Superior temporal gyrus (tissue), 1 donor: ENCODE measurements around the gene ODAD3.
"Not testable (repeated sequence)": the region's sequence is repeated elsewhere in the genome, so short reads cannot be mapped to it uniquely, and the experiment has no call there.

ENCODE experiments used
- DNase-seq: peaks from one replicate; pipeline ENCODE4 v3.0.0-alpha.2; 2016; ENCODE audit errors: extremely low spot score

Gene ODAD3

DNA sequence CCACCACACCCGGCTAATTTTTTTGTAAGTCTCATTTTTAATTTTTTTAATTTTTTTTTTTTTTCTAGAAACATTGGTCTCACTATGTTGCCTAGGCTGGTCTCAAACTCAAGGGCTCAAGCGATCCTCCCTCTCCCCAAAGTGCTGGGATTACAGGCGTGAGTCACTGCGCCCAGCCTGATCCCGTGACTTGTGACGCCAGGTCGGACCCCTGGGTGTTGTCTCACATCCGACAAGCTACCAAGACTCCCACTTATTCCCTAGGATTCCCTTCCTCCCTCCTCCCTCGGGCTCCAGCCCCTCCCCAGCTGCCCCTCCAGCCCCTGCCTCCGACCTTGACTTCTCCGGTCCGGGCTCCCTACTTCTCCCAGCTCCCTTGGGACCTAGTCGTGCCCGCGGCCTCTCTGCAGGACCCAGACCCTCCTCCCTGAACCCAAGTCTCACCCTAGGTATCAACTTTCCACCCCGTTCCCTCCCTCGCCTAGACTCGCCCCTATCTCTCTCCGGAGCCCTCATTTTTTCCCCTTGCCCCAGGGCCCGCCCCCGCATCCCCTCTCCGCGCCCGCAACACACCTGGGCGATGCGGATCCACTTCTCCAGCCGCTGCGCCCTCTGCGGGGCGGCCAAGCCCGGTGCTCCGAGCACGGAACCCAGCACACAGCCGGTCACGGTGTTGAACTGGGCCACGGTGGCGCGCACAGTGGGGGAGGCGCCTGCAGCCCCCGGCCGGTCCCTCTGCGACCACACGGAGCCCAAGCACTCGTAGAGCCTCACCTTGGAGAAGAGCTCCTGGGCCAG, 28.9 kb downstream of the ODAD3 start:
- no peak for DNase-seq

DNA sequence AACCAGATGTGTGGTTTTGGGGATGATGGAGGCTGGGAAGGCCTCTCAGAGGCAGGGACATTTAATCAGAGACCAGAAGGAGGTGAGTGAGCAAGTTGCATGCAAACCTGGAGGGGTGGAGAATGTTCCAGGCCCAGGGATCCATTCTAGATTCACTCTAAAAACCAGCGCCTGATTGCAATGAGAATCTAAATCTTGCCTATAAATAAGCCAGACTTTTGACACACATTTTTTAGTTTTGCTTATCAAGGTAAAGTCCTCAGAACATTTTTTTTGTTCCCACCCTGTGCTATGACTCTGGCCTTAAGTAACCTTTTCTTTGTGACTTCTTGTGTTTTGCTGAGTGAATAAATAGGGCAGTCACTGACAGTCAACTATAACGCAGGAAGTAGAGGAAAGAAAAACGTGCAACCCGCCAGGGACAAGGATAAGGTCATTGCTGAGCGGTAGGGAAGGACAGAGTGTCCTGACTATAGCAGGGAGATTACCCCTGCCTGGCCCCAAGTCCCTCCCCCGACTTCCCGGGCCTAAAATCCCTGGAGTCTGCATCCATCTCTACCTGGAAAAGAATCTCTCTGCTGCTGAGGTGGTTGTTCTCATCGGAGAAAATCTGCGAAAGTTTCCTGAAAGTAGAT, 30.2 kb downstream of the ODAD3 start:
- DNase-seq: no peak

DNA sequence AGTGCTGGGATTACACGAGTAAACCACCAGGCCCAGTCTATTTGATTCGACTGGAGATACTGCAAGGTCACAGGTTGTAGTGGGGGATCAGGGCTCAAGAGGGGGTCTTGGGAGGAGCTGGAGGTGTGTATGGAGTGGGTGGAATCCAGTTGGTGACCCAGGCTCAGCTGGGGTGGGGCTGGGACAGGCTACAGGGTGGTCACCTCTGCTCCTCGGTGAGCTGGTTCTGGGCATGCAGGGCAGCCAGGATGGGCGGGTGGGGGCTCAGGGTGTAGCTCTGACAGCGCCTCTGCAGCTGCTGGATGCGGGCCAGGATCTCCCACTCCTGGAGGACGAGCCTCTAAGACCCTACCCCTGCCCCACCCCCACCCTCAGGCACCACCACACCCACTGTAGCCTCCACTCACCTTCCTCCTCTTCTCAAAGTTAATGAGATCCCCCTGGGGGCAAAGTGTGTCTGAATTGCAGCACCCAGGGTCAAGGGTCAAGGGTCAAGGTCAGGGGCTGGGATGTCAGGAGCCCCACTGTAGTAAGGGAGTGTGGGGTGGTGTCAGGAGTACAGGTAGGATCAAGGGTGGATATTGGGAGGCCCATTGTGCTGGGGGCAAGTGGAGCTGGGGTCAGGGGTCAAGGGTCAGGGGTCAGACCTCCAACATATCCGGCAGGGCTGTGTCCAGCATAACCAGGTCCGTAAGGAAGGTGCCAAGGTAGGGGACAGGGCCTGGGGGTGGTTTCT, 32.9 kb downstream of the ODAD3 start:
- no peak for DNase-seq

DNA sequence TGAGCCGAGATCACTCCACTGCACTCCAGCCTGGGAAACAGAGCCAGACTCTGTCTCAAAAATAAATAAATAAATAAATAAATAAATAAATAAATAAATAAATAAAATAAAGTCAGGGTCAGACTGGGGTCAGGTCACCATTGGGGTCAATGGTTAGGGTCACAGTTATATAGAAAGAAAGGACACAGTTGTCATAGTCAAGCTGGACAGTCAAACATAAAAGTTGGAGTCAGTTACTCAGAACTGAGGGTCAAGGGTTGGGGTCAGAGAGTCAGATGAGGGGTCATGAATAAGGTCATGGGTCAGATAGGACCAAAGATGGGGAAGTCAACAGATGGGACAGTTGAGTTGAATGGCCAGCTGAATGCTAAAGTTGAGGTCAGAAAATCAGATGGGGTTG, 34.1 kb downstream of the ODAD3 start:
- no peak for DNase-seq

DNA sequence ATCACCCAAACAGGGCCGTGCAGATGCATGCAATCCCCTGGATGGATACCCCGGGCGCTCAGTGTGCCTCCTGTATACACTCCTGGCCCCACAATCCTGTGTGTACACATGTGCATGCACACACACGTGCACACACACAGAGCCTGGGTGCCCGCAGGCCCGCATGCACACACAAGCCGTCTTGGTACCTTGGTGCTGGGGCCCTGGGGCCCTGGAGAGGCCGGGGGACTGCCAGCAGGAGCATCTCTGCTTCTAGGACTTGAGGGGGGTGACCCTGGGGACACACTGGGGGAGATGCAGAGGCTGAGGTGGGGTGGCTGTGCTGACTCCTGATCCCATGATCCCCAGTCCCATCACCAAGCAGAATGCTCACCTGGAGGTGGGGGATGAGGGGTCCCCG, 35.3 kb downstream of the ODAD3 start:
- DNase-seq: no peak

DNA sequence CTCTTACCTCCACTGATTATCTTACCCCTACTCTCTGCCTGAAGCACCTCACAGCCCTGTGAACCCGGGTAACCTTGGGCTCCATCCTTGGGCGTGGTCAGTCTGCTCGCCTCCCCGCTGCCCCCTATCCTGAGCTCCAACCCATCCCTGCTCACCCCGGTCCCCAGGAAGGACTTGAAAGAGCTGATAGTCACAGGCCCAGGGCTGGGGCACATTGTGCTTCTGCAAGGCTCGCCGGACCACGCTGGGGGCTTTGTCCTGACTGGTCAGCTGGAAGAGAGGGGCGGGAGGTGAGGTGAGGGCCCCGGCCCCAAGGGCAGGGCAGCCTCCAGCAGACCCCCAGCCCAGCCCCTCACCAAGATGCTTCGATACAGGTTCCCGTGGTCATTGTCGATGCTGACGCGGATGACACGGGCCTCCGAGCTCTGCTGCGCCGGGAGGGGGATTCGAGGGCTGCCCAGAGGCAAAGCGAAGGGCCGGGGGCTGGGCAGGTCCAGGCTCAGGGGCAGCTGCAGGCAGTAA, 37.8 kb downstream of the ODAD3 start:
- DNase-seq: no peak

DNA sequence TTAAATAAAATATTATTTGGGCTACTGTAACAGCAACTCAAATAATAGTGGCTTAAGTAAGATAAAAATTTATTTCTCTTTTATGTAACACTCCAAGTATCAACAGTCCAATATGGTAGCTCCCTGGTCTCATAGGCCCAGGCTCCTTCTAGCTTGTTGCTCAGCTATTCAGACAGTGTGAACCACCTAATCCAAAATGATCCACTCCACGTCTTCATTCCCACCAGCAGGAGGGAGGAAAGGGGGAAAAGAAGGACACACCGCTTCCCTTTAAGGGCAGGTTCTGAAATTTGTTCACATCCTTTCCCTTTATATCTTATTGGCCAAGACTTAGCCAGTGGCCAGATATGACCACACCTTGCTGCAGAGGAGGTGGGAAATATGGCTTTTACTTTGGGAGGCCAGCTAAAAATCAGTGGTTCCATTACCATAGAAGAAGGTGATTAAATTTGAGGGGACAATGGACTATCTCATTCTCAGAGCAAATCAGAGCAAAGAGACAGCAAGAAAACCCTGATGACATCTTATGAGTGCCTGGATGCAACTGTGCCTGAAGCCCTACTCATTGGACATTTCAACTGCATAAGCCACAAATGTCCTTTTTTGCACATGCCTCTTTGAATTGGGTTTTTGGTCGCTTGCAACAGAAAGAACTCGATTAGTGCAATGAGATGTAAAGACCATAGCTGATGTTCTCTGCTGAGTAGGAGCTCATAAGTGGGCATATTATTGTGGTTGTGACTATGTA, 43.8 kb downstream of the ODAD3 start:
- no peak for DNase-seq

DNA sequence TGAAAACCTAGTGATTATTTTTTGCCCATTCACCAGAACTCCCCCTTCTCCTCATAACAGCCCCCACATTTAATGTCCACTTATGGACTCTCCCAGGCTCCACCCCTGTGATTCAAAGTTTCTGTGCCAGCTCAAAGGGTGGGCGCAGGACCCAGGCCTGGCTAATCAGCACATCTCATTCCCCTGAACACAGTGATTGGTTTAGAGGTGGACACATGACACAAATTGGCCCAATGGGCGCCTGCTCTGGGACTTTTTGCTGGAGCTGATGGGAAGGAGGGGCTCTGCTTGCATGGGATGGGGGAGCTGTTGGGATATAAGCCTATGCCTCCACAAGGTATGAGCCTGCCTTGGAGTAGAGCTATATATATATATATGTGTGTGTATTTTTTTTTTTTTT, 44.6 kb downstream of the ODAD3 start:
- DNase-seq: no peak

DNA sequence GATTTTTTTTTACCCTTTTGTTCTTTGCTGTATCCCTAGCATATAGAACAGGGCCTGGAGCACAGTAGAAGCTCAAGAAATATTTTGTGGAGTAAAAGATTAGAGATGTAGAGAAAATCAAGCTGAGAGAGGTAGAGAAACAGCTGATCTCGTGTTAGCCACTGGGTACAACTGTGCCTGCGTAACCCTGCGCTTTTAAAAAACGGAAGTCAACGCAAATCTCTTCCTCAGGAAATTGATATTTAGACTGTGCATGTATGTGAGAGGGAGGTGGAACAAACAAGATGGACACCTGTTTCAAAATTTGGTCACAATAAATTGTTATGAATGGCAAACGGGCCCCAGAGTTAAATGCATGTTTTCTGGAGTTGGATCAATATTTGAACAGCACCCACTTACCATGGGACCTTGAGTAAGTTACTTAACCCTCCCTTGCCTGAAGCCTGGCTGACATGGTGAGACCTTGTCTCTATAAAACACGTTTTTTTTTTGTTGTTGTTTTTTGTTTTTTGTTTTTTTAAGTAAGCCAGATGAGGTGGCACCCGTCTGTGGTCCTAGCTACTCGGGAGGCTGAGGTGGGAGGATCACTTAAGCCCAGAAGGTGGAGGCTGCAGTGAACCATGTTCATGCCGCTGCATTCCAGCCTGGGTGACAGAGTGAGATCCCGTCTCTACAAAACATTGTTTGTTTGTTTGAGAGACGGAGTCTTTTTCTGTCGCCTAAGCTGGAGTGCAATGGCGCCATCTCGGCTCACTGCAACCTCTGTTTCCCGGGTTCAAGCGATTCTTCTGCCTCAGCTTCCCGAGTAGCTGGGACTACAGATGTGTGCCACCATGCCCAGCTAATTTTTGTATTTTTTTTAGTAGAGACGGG, 47.5 kb downstream of the ODAD3 start:
- no peak for DNase-seq

DNA sequence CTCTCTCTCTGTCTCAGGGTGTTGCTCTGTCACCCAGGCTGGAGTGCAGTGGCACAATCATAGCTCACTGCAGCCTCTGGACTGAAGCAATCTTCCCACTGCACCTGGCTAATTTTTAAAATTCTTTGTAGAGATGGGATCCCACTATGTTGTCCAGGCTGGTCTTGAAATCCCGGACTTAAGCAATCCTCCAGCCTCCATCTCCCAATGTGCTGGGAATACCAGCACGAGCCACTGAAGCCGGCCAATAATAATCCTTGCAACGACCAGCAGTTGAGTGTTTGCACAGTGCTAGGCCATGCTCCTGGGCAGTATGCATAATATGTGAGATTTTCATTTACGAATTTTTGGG, 50.2 kb downstream of the ODAD3 start:
- DNase-seq: no peak

DNA sequence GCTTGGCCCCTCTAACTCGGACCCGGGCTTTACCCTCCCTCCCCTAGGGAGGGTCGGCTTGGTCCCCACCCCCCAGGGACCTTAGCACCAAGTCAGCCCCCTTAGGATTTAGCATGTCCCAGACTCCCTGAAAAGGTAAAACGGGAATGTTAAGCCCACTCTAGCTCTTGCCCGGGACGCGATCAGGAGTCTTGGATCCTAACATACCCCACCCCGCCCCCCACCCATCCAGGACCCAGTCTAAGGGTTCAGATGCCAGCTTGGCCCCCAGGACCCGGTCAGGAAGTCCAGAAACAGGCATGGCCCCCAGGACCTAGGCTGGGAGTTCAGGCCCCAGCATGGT, 51.2 kb downstream of the ODAD3 start:
- DNase-seq: no peak

DNA sequence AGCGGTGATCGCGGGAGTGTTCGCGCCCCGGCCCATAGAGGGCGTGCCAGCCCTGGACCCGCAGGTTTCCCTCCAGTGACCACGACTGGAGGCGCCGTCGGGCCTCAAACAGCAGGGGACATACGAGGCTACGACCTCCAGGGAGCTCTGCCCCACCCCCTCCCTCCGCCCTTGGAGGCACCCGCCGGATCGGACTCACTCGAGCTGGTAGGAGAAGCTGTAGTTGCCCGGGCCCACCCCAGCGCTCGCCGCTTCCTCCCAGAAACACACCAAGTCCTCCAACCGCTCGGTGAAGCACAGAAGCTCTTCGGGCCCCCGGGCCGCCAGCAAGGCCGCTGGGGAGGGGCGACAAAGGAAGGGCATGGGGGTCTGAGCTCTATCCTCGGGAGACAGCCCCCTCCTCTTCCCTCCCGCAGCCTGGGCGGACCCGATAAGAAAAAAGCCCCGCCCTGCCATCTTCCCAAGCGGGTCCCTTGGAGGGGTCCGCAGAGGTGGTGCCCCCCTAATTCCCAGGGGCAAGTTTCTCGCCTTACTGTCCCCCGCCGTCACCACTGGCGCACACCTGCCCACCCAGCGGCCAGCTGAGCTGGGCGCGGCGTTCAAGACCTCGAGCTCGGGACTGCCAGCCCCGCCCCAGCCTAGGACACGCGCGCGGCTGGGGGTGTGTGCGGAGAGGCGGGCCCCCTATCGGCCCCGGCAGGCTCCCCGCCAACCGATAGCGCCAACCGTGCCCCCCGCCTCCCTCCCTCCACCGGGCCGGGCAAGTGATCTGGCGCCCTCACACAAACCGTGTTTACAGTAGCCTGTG, 51.8 kb downstream of the ODAD3 start:
- DNase-seq: no peak

DNA sequence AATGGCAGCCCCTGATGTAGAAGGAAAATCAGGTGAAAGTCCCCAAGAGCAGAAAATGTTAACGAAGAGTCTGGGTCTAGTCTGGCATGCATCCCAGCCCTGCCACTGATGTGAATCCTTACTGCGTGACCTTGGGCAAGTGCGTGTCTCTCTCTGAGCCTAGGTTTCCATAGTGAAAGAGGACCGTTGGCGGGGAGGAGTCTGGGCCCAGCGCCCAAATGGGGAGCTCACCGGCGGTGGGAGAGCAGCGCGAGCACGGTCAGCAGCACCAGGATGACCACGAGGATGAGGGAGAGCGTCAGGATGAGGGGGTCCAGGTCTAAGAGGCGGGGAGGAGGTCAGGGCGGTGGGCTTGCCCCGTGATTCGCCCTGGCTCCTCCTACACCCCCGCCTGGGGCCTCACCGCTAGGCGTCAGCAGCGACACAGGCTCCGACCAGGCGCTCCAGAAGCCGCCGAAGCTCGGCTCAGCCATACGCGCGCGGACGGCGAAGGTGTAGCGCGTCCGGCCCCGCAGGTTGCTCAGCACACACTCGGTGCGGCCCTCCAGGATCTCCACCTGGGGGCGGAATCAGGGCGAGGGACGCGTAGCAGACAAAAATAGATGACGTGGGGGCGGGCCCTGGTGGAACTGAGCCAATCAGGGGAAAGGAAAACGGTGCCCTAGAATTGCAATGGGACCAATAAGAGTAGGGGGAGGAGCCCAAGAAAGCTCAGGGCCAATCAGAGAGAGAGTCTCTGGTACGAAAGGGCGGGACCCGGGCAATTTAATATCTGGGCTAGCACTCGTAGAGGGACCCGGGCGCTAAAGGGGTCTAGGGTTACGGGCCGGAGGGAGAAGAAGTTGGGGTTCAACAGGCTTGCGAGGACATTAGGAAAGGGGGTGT, 54.0 kb downstream of the ODAD3 start:
- peak; percentile 98 for DNase-seq

DNA sequence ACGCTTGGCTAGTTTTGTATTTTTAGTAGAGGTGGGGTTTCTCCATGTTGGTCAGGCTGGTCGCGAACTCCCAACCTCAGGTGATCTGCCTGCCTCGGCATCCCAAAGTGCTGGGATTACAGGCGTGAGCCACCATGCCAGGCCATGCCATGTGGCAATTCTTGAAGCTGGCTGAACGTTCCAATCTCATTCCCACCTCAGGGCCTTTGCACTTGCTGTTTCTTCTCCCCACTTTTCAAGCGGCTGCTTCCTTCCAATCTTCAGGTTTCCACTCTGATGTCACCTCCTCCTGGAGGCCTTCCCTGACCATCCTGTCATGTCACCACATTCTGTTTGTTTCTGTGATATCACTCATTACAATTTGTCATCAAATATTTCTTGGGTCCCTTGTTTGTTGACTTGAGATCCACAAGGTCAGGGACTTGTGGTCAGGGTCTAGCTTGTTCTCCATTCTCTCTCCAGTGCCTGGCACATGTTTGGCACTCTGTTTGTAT, 55.0 kb downstream of the ODAD3 start:
- no peak for DNase-seq

DNA sequence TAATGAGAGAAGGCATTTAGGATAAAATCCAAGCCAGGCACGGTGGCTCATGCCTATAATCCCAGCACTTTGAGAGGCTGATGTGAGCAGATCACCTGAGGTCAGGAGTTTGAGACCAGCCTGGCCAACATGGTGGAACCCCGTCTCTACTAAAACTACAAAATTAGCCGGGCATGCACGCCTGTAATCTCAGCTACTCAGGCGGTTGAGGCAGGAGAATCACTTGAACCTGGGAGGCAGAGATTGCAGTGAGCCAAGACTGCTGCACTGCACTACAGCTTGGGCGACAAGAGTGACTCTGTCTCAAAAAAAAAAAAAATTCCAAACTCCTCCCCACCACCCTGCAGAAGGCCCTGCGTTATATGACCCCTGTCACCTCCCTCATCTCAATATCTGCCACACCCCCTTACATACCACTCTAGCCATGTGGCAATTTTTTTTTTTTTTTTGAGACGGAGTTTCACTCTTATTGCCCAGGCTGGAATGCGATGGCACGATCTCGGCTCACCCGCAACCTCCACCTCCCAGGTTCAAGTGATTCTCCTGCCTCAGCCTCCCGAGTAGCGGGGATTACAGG, 55.6 kb downstream of the ODAD3 start:
- DNase-seq: not testable (repeated sequence)

DNA sequence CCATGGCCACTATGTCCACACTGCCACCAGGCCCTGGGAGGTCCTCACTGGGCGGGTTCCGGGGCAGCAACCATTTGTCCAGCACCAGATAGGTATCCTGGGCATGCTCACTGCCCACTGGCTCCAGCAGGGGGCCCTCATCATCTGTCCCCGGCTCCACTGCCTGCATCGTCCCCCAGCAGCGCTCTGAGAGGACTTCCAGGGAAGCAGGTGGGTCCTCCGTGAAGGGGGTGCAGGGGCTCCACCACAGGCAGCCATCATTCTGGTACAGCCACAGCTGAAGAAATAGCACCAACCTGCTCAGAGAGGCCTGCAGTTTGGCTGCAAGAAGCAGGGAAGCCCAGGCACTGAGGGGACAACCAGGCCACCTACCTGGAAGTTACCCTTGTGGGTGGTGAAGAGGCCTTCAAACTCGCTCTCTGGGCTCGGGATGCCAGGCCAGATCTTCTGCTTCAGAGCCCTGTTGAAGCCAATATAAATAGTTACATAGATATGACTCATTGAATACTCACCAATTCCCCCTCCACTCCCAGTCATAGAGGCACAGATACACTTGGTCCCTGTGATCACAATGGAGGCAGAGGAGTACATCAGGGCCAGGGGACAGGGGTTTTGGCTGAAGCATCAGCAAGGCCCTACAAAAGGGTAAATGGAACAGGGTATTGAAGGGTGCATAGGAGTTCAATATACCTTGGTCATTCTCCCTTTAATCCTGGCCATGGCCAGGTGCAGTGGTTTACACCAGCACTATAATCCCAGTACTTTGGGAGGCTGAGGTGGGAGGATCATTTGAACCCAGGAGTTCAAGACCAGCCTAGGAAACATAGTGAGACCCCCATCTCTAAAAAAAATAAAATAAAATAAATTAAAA, 56.4 kb downstream of the ODAD3 start:
- DNase-seq: peak; percentile 51

DNA sequence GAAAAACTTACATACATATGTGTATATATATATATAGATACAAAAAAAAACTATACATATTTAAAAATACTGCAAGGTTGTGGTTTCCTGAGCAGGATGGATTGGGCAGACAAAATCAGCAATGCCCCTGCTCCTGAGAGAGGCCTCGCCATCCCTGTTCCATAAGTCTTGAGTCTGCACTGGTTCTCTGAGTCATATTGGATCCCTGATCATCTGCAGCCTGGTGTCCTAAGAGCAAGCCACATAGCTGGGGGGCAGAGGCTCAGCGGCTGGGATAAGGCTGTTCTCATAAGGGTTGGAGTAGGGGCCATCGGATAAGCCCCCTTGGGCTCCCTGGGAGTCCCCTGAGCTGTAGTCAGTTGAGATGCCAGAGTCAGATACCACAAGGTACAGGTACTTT, 57.2 kb downstream of the ODAD3 start:
- DNase-seq: no peak

DNA sequence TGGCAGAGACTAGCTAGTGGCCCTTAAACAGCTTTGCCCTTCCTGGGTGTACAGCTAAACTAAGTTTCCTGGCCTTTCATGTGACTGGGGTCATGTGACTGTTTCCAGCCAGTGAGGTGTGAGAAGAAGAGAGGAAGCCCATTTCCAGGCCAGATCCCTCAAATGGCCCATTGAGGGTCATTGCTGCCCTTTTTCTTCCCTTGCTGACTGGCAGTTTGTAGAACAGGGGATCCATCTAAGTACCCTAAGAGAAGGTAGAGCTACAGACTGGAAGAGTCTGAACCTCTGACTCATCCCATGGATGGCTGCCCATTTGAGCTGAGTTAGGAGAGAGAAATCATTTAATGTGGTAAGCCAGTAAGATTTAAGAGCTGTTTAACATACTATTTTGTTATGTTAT, 57.7 kb downstream of the ODAD3 start:
- DNase-seq: peak; percentile 55
